Left lung (tissue), 10 donors: ENCODE data around the gene PRR33. TPM values are rescaled to one million over a fixed set of nuclear protein-coding genes. Genes with fewer than 3 reads are reported as not detected.
A peak's percentile ranks its signal among the peaks of the same experiment; 100 is the strongest.

Experiments used
- ATAC-seq: fragments of 200-7000 bp; cut with Tn5 transposase; one replicate; pipeline ENCODE4 v1.9.1; 2020; ENCODE audit warnings: moderate library complexity
- DNase-seq, 4 donors: peaks; one replicate each; pipeline ENCODE4 v3.0.0-alpha.2; 2013 to 2020
- H3K27ac ChIP-seq, 2 donors: fragments of 200-600 bp; sonication (generic) in 1 of 2; one replicate each; pipeline versions ENCODE4 v1.5.0 to v1.8.0; 2020 to 2021
- H3K27me3 ChIP-seq, 2 donors: fragments of 200-600 bp; sonication (generic) in 1 of 2; one replicate each; pipeline versions ENCODE4 v1.5.0 to v1.8.0; 2020 to 2021
- H3K36me3 ChIP-seq, 2 donors: fragments of 200-600 bp; sonication (generic) in 1 of 2; one replicate each; pipeline versions ENCODE4 v1.5.0 to v1.8.0; 2020 to 2021
- H3K4me1 ChIP-seq, 2 donors: fragments of 200-600 bp; one replicate each; pipeline ENCODE4 v1.8.0; 2021
- H3K4me3 ChIP-seq, 2 donors: fragments of 200-600 bp; sonication (generic) in 1 of 2; one replicate each; pipeline versions ENCODE4 v1.5.0 to v1.8.0; 2020 to 2021; ENCODE audit warnings: mild to moderate bottlenecking in 1 of 2
- H3K9me3 ChIP-seq, 2 donors: fragments of 200-600 bp; sonication (generic) in 1 of 2; one replicate each; pipeline versions ENCODE4 v1.5.0 to v1.8.0; 2020 to 2021
- intact Hi-C, 2 donors: fragments of 100-400 bp; cut with DNase I; formaldehyde crosslinking; loops; one replicate each; pipeline versions ENCODE4 v1.11.2 to v1.14.2; 2022
- polyA plus RNA-seq, 6 donors: library from polyadenylated mRNA; unstranded; fragments of 120-200 nt; gene quantifications; one replicate each; pipeline ENCODE4 v1.2.1, GENCODE V29; 2013; ENCODE audit not compliant: insufficient read length in 6 of 6
- total RNA-seq, 2 donors: library from RNA; stranded (reverse); fragmentation: NEBNext Ultra II Directional; extraction: Animal tissue kit (Norgen Biotek cat#: 25700); gene quantifications; one replicate each; pipeline ENCODE4 v1.2.1, GENCODE V29; 2021
- TF ChIP-seq, protein P1 (sequence below), 2 donors: fragments of 200-600 bp; sonication (generic) in 1 of 2; IDR thresholded peaks; one replicate each; pipeline versions ENCODE4 v1.5.0 to v1.8.0; 2021; ENCODE audit warnings: antibody characterized with exemption in 2 of 2
- donor health status: DM: no; HTN: yes; CAD: no.
- donor health status: DM: no; HTN: no; CAD: no.

Gene PRR33
- total and polyA plus RNA-seq, 8 donors = 0.05 to 0.15 (median 0.11) TPM; not detected in 2

DNA sequence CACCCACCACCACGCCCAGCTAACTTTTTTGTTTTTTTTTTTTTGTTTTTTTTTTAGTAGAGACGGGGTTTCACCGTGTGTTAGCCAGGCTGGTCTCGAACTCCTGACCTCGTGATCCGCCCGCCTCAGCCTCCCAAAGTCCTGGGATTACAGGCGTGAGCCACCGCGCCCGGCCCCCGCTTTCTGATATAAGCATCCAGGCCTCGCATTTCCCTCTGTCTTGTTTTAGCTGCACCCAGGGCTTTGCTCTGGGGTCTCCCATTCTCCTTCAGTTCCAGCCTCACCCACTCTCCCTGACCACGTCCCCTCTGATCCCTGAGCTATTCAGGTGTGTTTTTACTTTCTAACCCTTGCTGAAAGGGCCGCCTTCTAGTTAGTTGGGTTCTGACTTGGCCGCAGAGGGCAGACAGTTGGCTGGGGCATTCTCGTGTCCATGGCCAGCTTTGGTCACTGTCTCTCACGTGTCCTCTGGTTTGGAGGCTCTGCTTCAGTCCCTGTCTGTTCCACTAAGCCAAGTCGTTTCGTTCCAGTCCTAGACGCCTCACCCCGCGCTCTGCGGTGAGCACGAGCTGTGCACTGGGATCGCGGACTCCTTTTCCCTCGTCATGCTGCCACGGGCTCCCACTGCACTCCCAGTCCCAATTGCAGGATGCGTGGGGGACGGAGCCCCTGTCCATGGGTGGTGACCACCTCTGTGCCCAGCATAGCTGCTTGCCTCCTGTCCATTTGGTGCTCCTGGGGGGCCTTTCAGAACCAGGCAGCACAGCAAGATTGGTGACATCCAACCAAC, 21.8 kb upstream of the PRR33 start:
- TF ChIP-seq, protein P1, sequence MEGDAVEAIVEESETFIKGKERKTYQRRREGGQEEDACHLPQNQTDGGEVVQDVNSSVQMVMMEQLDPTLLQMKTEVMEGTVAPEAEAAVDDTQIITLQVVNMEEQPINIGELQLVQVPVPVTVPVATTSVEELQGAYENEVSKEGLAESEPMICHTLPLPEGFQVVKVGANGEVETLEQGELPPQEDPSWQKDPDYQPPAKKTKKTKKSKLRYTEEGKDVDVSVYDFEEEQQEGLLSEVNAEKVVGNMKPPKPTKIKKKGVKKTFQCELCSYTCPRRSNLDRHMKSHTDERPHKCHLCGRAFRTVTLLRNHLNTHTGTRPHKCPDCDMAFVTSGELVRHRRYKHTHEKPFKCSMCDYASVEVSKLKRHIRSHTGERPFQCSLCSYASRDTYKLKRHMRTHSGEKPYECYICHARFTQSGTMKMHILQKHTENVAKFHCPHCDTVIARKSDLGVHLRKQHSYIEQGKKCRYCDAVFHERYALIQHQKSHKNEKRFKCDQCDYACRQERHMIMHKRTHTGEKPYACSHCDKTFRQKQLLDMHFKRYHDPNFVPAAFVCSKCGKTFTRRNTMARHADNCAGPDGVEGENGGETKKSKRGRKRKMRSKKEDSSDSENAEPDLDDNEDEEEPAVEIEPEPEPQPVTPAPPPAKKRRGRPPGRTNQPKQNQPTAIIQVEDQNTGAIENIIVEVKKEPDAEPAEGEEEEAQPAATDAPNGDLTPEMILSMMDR (IDR thresholded peaks at IDR 0.05) = no peak
- ATAC-seq = no peak
- Histone ChIP-seq H3K4me3 (no peak overlapping the region), H3K9me3 (no peaks in the 10 kb centered on the region), H3K4me1 (no peaks in the 10 kb centered on the region), H3K27ac (no peak overlapping the region), H3K36me3 (no peaks in the 10 kb centered on the region), H3K27me3 (no peaks in the 10 kb centered on the region)
- DNase-seq = peak in 1 of 4 donors; percentile 58
- intact Hi-C loops = no loop called here

GRCh38 chr11:1912289-1912878, 20.7 kb upstream of the PRR33 start:
- no peaks in the 10 kb centered on the region for H3K36me3 ChIP-seq
- no peaks in the 10 kb centered on the region for H3K4me1 ChIP-seq
- no peaks in the 10 kb centered on the region for H3K9me3 ChIP-seq
- H3K4me3 ChIP-seq = no peak overlapping the region
- DNase-seq (peak in 1 of 4 donors; percentile 32), ATAC-seq (no peak)
- intact Hi-C loops = no loop called here
- TF ChIP-seq, protein P1 (IDR thresholded peaks at IDR 0.05) = no peak
- no peak overlapping the region for H3K27ac ChIP-seq
- H3K27me3 ChIP-seq = no peaks in the 10 kb centered on the region

DNA sequence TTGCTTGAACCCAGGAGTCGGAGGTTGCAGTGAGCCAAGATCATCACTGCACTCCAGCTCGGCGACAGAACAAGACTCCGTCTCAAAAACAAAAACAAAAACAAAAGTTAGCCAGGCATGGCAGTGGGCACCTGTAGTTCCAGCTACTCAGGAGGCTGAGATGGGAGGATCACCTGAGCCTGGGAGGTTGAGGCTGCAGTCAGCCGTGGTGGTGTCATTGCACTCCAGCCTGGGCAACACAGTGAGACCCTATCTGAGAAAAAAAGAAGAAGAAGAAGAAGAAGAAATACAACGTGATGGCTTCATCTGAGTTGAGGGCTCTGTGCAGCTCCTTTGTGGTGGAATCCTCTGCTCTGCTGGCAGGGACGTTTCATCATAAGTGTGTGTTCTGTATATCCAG, 17.8 kb upstream of the PRR33 start:
- H3K36me3 ChIP-seq = no peaks in the 10 kb centered on the region
- H3K27me3 ChIP-seq = no peaks in the 10 kb centered on the region
- DNase-seq (peak in 1 of 4 donors; percentile 6), ATAC-seq (no peak)
- H3K27ac ChIP-seq = no peak overlapping the region
- no peak overlapping the region for H3K4me3 ChIP-seq
- intact Hi-C loops = no loop called here
- H3K4me1 ChIP-seq = no peaks in the 10 kb centered on the region
- no peaks in the 10 kb centered on the region for H3K9me3 ChIP-seq
- TF ChIP-seq, protein P1 (IDR thresholded peaks at IDR 0.05) = no peak

- Histone ChIP-seq H3K4me1 (no peaks in the 10 kb centered on the region), H3K27me3 (no peaks in the 10 kb centered on the region), H3K36me3 (no peaks in the 10 kb centered on the region), H3K4me3 (no peak overlapping the region), H3K9me3 (no peaks in the 10 kb centered on the region), H3K27ac (peak overlapping the region in 1 of 2 donors; percentile 24)
- DNase-seq (peak in 2 of 4 donors; percentile 63 to 79), ATAC-seq (no peak)
- intact Hi-C loops = no loop called here
- TF ChIP-seq, protein P1 (IDR thresholded peaks at IDR 0.05) = no peak
These were observed 16.9 kb upstream of the PRR33 start for GRCh38 chr11:1908618-1909017.

- H3K4me1 ChIP-seq = no peaks in the 10 kb centered on the region
- no peaks in the 10 kb centered on the region for H3K36me3 ChIP-seq
- no peaks in the 10 kb centered on the region for H3K9me3 ChIP-seq
- H3K4me3 ChIP-seq = no peak overlapping the region
- intact Hi-C loops = no loop called here
- no peak for ATAC-seq
- no peak overlapping the region for H3K27ac ChIP-seq
- H3K27me3 ChIP-seq = no peaks in the 10 kb centered on the region
- TF ChIP-seq, protein P1 (IDR thresholded peaks at IDR 0.05) = no peak
- peak in 1 of 4 donors; percentile 31 for DNase-seq
These were observed 15.1 kb upstream of the PRR33 start for GRCh38 chr11:1906611-1907423.
